Fibroblast of skin of abdomen (primary cell): ENCODE results near the gene NES.
"Not testable (repeated sequence)": the region's sequence is repeated elsewhere in the genome, so short reads cannot be mapped to it uniquely, and the experiment has no call there.

ENCODE experiments used
- DNase-seq: peaks from one replicate; pipeline ENCODE4 v3.0.0-alpha.2; 2013

Gene NES

GRCh38 chr1:156644640-156645039 is 32.6 kb downstream of the NES start:
- no peak for DNase-seq

GRCh38 chr1:156644146-156644545 is 33.1 kb downstream of the NES start:
- DNase-seq = no peak

GRCh38 chr1:156643778-156644092 is 33.5 kb downstream of the NES start:
- no peak for DNase-seq

- no peak for DNase-seq
Measured at GRCh38 chr1:156643049-156643777, 34.0 kb downstream of the NES start.

- no peak for DNase-seq
Measured at GRCh38 chr1:156642265-156643048, 34.8 kb downstream of the NES start.

- DNase-seq = no peak
Measured at GRCh38 chr1:156641761-156642264, 35.4 kb downstream of the NES start, which contains the start of gene BCAN. Gene BCAN (plus strand): TSS chr1:156642117. CDS start chr1:156646055, 3,938 bp downstream.

GRCh38 chr1:156640842-156641706 is 36.1 kb downstream of the NES start:
- DNase-seq = no peak

- no peak for DNase-seq
Measured at GRCh38 chr1:156639601-156640101, 37.6 kb downstream of the NES start.

GRCh38 chr1:156638189-156638985 is 38.8 kb downstream of the NES start:
- DNase-seq = no peak

GRCh38 chr1:156632355-156632754 is 44.9 kb downstream of the NES start:
- no peak for DNase-seq

- DNase-seq = not testable (repeated sequence)
Measured at GRCh38 chr1:156631152-156631551, 46.1 kb downstream of the NES start.

- DNase-seq = no peak
Measured at GRCh38 chr1:156629823-156630449, 47.3 kb downstream of the NES start.

GRCh38 chr1:156627313-156627880 is 49.8 kb downstream of the NES start:
- peak; percentile 45 for DNase-seq

GRCh38 chr1:156626079-156626438 is 51.1 kb downstream of the NES start:
- DNase-seq = no peak

GRCh38 chr1:156625436-156626078 is 51.6 kb downstream of the NES start:
- no peak for DNase-seq

- DNase-seq = no peak
Measured at GRCh38 chr1:156624814-156625435, 52.3 kb downstream of the NES start.

- peak; percentile 38 for DNase-seq
Measured at GRCh38 chr1:156623946-156624813, 53.0 kb downstream of the NES start.

GRCh38 chr1:156622581-156623297 is 54.5 kb downstream of the NES start:
- DNase-seq = no peak
